GDM1 (cell line): ENCODE measurements around the gene CIBAR2.

Source experiments
- DNase-seq: peaks from one replicate; lab custom pipeline; 2025; lab: John Stamatoyannopoulos, UW

Gene CIBAR2

GRCh38 chr16:85144026-85144915, 32.0 kb upstream of the CIBAR2 start:
- DNase-seq = no peak

GRCh38 chr16:85142771-85143211, 30.5 kb upstream of the CIBAR2 start:
- no peak for DNase-seq

- no peak for DNase-seq
Measured at GRCh38 chr16:85142129-85142513, 29.8 kb upstream of the CIBAR2 start.

- DNase-seq = no peak
Measured at GRCh38 chr16:85141491-85142128, 29.3 kb upstream of the CIBAR2 start.

GRCh38 chr16:85140455-85141012, 28.3 kb upstream of the CIBAR2 start:
- DNase-seq = no peak

- DNase-seq = no peak
Measured at GRCh38 chr16:85139881-85140339, 27.6 kb upstream of the CIBAR2 start.

- DNase-seq = no peak
Measured at GRCh38 chr16:85138825-85139627, 26.8 kb upstream of the CIBAR2 start.

- no peak for DNase-seq
Measured at GRCh38 chr16:85138073-85138824, 26.0 kb upstream of the CIBAR2 start.

GRCh38 chr16:85137323-85138072, 25.2 kb upstream of the CIBAR2 start:
- DNase-seq = no peak

GRCh38 chr16:85136702-85137322, 24.5 kb upstream of the CIBAR2 start:
- no peak for DNase-seq

GRCh38 chr16:85136213-85136701, 24.0 kb upstream of the CIBAR2 start:
- DNase-seq = no peak

- no peak for DNase-seq
Measured at GRCh38 chr16:85134789-85135142, 22.5 kb upstream of the CIBAR2 start.

- no peak for DNase-seq
Measured at GRCh38 chr16:85134076-85134788, 22.0 kb upstream of the CIBAR2 start.

- no peak for DNase-seq
Measured at GRCh38 chr16:85133290-85133599, 21.0 kb upstream of the CIBAR2 start.

GRCh38 chr16:85132456-85133289, 20.4 kb upstream of the CIBAR2 start:
- no peak for DNase-seq

- DNase-seq = no peak
Measured at GRCh38 chr16:85130705-85131028, 18.4 kb upstream of the CIBAR2 start.

GRCh38 chr16:85129876-85130704, 17.8 kb upstream of the CIBAR2 start:
- no peak for DNase-seq
